ENCODE results near the gene CDH13. TPM values are rescaled to one million over a fixed set of nuclear protein-coding genes. Genes with fewer than 3 reads are reported as not detected.

The CDH13 gene
- total RNA-seq, 1 donor from 2014 or later: not detected

- ATAC-seq (ENCODE audit: low read depth) (no peak), DNase-seq (no peak)
- peaks cover 3% of the 10 kb centered on the region for H3K9me3 Mint-ChIP-seq
- H3K27ac Mint-ChIP-seq: no peak overlapping the region
- TF ChIP-seq CTCF (IDR thresholded peaks at IDR 0.05): no peak
- no peaks in the 10 kb centered on the region for H3K36me3 Mint-ChIP-seq (ENCODE audit: low read depth)
- POLR2A ChIA-PET: no interaction called here
- intact Hi-C loops (cut with micrococcal nuclease): no loop called here
- no peaks in the 10 kb centered on the region for H3K27me3 Mint-ChIP-seq
- no peak overlapping the region for H3K4me3 Mint-ChIP-seq
- CTCF ChIA-PET: no interaction called here
- no peaks in the 10 kb centered on the region for H3K4me1 Mint-ChIP-seq
These were observed 318.8 kb downstream of the CDH13 start for GRCh38 chr16:82945420-82946101.

DNA sequence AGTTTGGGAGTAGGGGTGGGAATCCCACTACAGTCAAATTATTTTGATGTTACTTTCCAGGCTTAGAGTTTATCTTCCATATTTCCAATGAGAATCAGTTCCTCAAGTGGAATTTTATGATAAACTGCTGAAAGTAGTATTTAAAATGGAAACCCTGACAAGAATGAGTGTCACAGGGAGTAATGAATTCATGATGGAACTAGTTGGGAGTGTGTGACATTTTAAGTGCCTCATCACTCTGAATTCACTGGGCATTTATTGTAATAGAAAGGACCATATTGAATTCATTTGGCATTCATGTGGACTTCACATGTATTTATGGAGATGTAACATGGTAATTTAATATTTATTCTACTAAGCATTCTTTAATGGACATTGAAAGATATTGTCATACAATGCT is 320.9 kb downstream of the CDH13 start:
- intact Hi-C loops (cut with micrococcal nuclease): no loop called here
- Mint-ChIP-seq H3K4me1 (no peaks in the 10 kb centered on the region), H3K4me3 (no peak overlapping the region), H3K27me3 (no peaks in the 10 kb centered on the region), H3K9me3 (peaks cover 3% of the 10 kb centered on the region), H3K27ac (no peak overlapping the region), H3K36me3 (ENCODE audit: low read depth) (no peaks in the 10 kb centered on the region)
- ATAC-seq (ENCODE audit: low read depth) (no peak), DNase-seq (no peak)
- no peak for TF ChIP-seq CTCF (IDR thresholded peaks at IDR 0.05)
- ChIA-PET CTCF (no interaction called here), POLR2A (no interaction called here)

- Mint-ChIP-seq H3K4me1 (no peaks in the 10 kb centered on the region), H3K27me3 (no peaks in the 10 kb centered on the region), H3K9me3 (peaks cover 3% of the 10 kb centered on the region), H3K27ac (no peak overlapping the region), H3K4me3 (no peak overlapping the region), H3K36me3 (ENCODE audit: low read depth) (no peaks in the 10 kb centered on the region)
- TF ChIP-seq CTCF (IDR thresholded peaks at IDR 0.05): no peak
- ChIA-PET POLR2A (no interaction called here), CTCF (no interaction called here)
- DNase-seq (no peak), ATAC-seq (ENCODE audit: low read depth) (no peak)
- intact Hi-C loops (cut with micrococcal nuclease): no loop called here
These were observed 322.2 kb downstream of the CDH13 start for GRCh38 chr16:82949016-82949415.

GRCh38 chr16:82953517-82953916 is 326.7 kb downstream of the CDH13 start:
- Mint-ChIP-seq H3K27me3 (no peaks in the 10 kb centered on the region), H3K4me1 (no peaks in the 10 kb centered on the region), H3K9me3 (peaks cover 3% of the 10 kb centered on the region), H3K4me3 (no peak overlapping the region), H3K27ac (no peak overlapping the region), H3K36me3 (ENCODE audit: low read depth) (no peaks in the 10 kb centered on the region)
- POLR2A ChIA-PET: no interaction called here
- intact Hi-C loops (cut with micrococcal nuclease): no loop called here
- no peak for TF ChIP-seq CTCF (IDR thresholded peaks at IDR 0.05)
- ATAC-seq (ENCODE audit: low read depth): no peak
- no peak for DNase-seq
- CTCF ChIA-PET: no interaction called here

DNA sequence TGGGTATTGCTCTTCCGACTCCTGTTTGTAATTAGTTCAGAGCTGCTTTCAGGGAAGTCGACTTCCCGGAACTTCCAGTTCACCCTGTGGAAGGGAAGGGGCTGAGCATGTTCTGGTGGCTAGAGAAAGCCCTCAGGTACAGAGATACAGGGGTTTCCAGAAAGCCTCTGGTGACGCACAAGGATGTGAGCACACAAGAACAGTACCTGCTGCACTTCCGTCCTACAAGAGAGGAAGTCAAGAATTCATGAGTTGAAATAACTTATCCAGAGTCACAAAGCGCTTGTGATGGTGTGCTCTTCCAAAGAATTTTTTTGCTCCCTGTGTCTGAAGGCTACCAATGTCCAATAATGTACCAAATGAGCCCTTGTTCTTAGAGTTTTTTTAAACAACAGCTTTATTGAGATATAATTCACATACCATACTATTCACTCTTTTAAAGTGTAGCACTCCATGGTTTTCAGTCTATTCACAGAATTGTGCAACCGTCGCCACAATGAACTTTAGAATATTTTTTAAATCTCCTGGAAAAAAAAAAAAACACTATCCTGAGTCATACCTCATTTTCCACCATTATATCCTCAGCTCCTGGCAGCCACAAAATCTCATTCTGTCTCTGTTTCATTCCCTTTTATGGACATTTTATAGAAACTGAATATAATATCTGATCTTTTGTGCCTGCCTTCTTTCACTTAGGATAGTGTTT is 327.6 kb downstream of the CDH13 start:
- no peak overlapping the region for H3K4me3 Mint-ChIP-seq
- no peaks in the 10 kb centered on the region for H3K27me3 Mint-ChIP-seq
- no peak overlapping the region for H3K27ac Mint-ChIP-seq
- no peak for ATAC-seq (ENCODE audit: low read depth)
- intact Hi-C loops (cut with micrococcal nuclease): no loop called here
- H3K9me3 Mint-ChIP-seq: peaks cover 3% of the 10 kb centered on the region
- POLR2A ChIA-PET: no interaction called here
- CTCF ChIA-PET: no interaction called here
- H3K36me3 Mint-ChIP-seq (ENCODE audit: low read depth): no peaks in the 10 kb centered on the region
- no peaks in the 10 kb centered on the region for H3K4me1 Mint-ChIP-seq
- TF ChIP-seq CTCF (IDR thresholded peaks at IDR 0.05): no peak
- DNase-seq: no peak

Data from activated B cell treated with CpG ODN at 0.5 μM for 24 hours (primary cell).